Body of pancreas (tissue), 4 donors: ENCODE data around the gene LUC7L. TPM values are rescaled to one million over a fixed set of nuclear protein-coding genes. Genes with fewer than 3 reads are reported as not detected.

Experiments used
- ATAC-seq: fragments of 150-250 bp; one replicate; pipeline ENCODE4 v1.9.1; 2016
- DNase-seq, 4 donors: peaks; one replicate each; pipeline ENCODE4 v3.0.0-alpha.2; 2019
- H3K27ac ChIP-seq, 4 donors: fragments of 200-600 bp; sonication (generic); 1 replicate in 3 of 4; 2 replicates in 1 of 4; pipeline versions ENCODE4 v1.5.1 to v1.6.1; 2016 to 2019; ENCODE audit warnings: mild to moderate bottlenecking in 1 of 4, mixed read lengths in 1 of 4, moderate library complexity in 1 of 4
- H3K27me3 ChIP-seq, 2 donors: fragments of 200-600 bp; sonication (generic); one replicate each; pipeline ENCODE4 v1.6.0; 2016; ENCODE audit warnings: mild to moderate bottlenecking in 1 of 2
- H3K36me3 ChIP-seq, 2 donors: fragments of 200-600 bp; sonication (generic); replicated peaks in 1 of 2; 2 replicates each; pipeline ENCODE4 v1.5.1; 2016; ENCODE audit warnings: low read depth in 2 of 2; ENCODE audit not compliant: insufficient read depth in 1 of 2
- H3K4me1 ChIP-seq: fragments of 200-600 bp; sonication (generic); one replicate; pipeline ENCODE4 v1.6.0; 2016
- H3K4me3 ChIP-seq, 2 donors: fragments of 200-600 bp; sonication (generic); 1 replicate in 1 of 2; 2 replicates in 1 of 2; pipeline ENCODE4 v1.5.1; 2016 to 2019
- H3K9me3 ChIP-seq, 3 donors: fragments of 200-600 bp; sonication (generic); 1 replicate in 2 of 3; 2 replicates in 1 of 3; pipeline ENCODE4 v1.5.1; 2016
- POLR2A ChIP-seq, 3 donors: fragments of 450-650 bp; IDR thresholded peaks; one replicate each; pipeline ENCODE4 v1.6.1; 2016; ENCODE audit warnings: antibody characterized with exemption in 3 of 3, mild to moderate bottlenecking in 2 of 3
- WGBS, 2 donors: methylation state at CpG; one replicate each; pipeline ENCODE4 v1.1.5; 2017; 5-methylcytosine and 5-hydroxymethylcytosine counted together
- intact Hi-C: fragments of 100-400 bp; cut with DNase I; formaldehyde crosslinking; loops from one replicate; pipeline ENCODE4 v1.15.1; 2023
- total RNA-seq, 2 donors: library from RNA; depleted of rRNA; stranded (reverse); fragments of >200 nt; gene quantifications; one replicate each; pipeline ENCODE4 v1.1.0, GENCODE V29; 2016
- TF ChIP-seq, protein P1 (sequence below), 7 experiments: fragments of 450-650 bp in 4 of 7; fragments of 200-600 bp in 3 of 7; sonication (generic) in 3 of 7; IDR thresholded peaks; one replicate each; pipeline ENCODE4 v1.5.1; 2016 to 2019; ENCODE audit warnings: antibody characterized with exemption in 7 of 7

LUC7L gene
- total RNA-seq, 2 donors from 2014 or later, result 106 to 162 TPM

DNA sequence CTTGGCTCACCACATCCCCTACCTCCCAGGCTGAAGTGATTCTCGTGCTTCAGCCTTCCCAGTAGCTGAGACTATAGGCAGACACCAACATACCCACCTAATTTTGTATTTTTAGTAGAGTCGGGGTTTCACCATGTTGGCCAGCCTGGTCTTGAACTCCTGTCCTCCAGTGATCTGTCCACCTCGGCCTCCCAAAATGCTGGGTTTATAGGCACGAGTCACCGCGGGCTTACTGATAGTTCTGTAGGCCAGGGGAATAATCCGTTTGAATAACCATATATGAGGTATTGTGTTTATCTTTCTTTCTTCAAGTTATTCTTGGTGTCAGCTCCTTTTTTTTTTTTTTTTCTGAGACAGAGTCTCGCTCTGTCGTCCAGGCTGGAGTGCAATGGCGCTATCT is 13.0 kb upstream of the LUC7L start:
- Histone ChIP-seq H3K36me3 (no peaks in the 10 kb centered on the region), H3K27ac (no peak overlapping the region), H3K27me3 (no peaks in the 10 kb centered on the region), H3K9me3 (no peaks in the 10 kb centered on the region), H3K4me1 (peaks cover 13% of the 10 kb centered on the region), H3K4me3 (no peak overlapping the region)
- 85 to 89% methylated on average over 10 of the region's 10 CpGs for WGBS, 2 donors
- DNase-seq, result no peak
- TF ChIP-seq POLR2A (IDR thresholded peaks at IDR 0.05), result no peak
- TF ChIP-seq, protein P1, sequence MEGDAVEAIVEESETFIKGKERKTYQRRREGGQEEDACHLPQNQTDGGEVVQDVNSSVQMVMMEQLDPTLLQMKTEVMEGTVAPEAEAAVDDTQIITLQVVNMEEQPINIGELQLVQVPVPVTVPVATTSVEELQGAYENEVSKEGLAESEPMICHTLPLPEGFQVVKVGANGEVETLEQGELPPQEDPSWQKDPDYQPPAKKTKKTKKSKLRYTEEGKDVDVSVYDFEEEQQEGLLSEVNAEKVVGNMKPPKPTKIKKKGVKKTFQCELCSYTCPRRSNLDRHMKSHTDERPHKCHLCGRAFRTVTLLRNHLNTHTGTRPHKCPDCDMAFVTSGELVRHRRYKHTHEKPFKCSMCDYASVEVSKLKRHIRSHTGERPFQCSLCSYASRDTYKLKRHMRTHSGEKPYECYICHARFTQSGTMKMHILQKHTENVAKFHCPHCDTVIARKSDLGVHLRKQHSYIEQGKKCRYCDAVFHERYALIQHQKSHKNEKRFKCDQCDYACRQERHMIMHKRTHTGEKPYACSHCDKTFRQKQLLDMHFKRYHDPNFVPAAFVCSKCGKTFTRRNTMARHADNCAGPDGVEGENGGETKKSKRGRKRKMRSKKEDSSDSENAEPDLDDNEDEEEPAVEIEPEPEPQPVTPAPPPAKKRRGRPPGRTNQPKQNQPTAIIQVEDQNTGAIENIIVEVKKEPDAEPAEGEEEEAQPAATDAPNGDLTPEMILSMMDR (IDR thresholded peaks at IDR 0.05), result no peak
- intact Hi-C loops, result no loop called here
- ATAC-seq, result no peak

DNA sequence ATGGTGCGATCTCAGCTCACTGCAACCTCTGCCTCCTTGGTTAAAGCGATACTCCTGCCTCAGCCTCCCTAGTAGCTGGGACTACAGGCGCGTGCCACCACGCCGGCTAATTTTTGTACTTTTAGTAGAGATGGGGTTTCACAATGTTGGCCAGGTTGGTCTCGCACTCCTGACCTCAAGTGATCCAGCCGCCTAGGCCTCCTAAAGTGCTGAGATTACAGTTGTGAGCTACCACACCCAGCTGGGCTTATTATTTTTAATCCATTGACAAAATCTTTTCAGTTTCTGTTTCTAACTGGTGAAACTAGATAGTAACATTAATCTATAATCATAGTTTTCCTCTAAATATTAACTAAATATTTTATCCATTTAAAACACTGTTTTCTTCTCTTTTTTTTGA is 11.3 kb upstream of the LUC7L start:
- no peak for ATAC-seq
- H3K9me3 ChIP-seq, result no peaks in the 10 kb centered on the region
- intact Hi-C loops, result no loop called here
- no peak for TF ChIP-seq POLR2A (IDR thresholded peaks at IDR 0.05)
- TF ChIP-seq, protein P1 (IDR thresholded peaks at IDR 0.05), result no peak
- WGBS, 2 donors, result 89 to 98% methylated on average over 8 of the region's 8 CpGs
- peak overlapping the region in 2 of 4 donors; percentile 34 to 62 for H3K27ac ChIP-seq
- peaks cover 22% of the 10 kb centered on the region for H3K4me1 ChIP-seq
- no peak overlapping the region for H3K4me3 ChIP-seq
- no peaks in the 10 kb centered on the region for H3K27me3 ChIP-seq
- no peak for DNase-seq
- no peaks in the 10 kb centered on the region for H3K36me3 ChIP-seq

DNA sequence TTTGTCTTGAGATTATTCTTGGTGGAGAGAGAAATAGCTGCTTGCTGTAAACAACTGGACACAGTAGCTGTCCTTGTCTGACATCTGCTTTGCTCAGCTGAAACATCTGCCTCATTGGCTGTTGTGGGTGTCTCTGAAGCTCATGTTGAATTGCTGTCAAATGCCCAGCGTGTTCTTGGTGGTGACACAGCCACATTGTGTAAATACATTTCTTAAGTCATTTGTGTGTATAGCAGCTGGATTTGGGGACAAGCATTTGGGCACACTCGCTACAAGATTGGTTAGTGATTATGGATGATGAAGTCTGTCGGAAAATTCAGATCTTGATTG is 10.7 kb upstream of the LUC7L start:
- H3K27me3 ChIP-seq, result no peaks in the 10 kb centered on the region
- WGBS, 2 donors, result 26% methylated on average over 3 of the region's 3 CpGs
- TF ChIP-seq, protein P1 (IDR thresholded peaks at IDR 0.05), result no peak
- no peak for TF ChIP-seq POLR2A (IDR thresholded peaks at IDR 0.05)
- H3K4me1 ChIP-seq, result peaks cover 23% of the 10 kb centered on the region
- no peak overlapping the region for H3K4me3 ChIP-seq
- H3K27ac ChIP-seq, result peak overlapping the region in 2 of 4 donors; percentile 34 to 62
- peak in 1 of 4 donors; percentile 36 for DNase-seq
- no peaks in the 10 kb centered on the region for H3K9me3 ChIP-seq
- no peak for ATAC-seq
- intact Hi-C loops, result no loop called here
- H3K36me3 ChIP-seq, result no peaks in the 10 kb centered on the region

DNA sequence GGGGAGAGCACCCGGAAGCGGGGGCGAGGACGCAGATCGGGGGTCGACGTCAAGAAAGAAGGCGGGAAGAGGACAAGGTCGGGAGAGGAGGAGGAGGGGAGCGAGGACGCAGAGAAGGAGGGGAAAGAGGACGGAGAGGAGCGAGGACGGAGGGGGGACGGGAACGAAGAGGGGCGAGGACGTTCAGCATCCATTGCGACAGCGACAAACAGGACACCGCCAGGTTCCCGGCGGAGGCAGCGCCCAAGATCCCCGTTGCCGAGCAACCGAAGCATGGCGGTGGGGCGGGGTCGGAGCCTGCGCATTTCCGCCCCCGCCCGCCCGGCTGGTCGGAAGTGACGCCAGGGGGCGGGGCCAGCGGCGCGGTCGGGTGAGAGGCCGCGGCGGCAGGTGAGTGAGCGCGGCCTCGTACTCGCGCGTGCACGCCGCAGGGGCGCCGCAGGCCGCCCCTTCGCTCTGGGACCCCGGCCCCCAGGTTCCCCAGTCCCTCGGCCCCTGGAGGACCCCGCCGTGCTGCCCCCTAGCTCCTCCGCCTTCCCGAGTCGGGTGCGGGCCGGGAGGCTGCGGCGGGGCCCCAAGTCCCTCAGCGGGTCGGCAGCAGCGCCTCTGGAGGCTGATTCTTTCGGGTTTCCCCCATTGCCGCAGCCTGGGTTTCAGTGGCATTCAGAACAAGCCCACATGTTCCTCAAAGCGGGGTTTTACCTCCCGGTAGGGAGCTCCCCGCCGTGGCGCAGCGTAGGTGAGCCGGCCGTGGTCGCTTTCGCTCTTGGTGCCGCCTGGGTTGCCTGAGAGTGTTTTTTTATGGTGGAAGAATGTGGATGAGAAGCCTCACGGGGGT is 5.4 kb upstream of the LUC7L start, which contains the start of gene FAM234A:
Gene FAM234A, plus strand, starts transcription at position 354 of the 838 bp plus-strand sequence. CDS start 19,593 bp downstream, outside the sequence.
- Histone ChIP-seq H3K9me3 (no peaks in the 10 kb centered on the region), H3K4me3 (peak within 1 kb of the TSS; percentile 11 to 82), H3K4me1 (peaks cover 17% of the 10 kb centered on the region), H3K36me3 (no peaks in the 10 kb centered on the region), H3K27ac (peak within 1 kb of the TSS; percentile 84 to 100 (median 93)), H3K27me3 (no peaks in the 10 kb centered on the region)
- peak; percentile 86 to 92 (median 87) for TF ChIP-seq POLR2A (IDR thresholded peaks at IDR 0.05)
- TF ChIP-seq, protein P1 (IDR thresholded peaks at IDR 0.05), result peak in 6 of 7 experiments; percentile 17 to 57 (median 45)
- intact Hi-C loops, result no loop called here
- ATAC-seq, result peak; percentile 91
- WGBS, 2 donors, result 0% methylated on average over 41 to 72 of the region's 85 CpGs
- peak; percentile 95 to 97 (median 96) for DNase-seq
